ENCODE measurements around the gene PRAMEF10. TPM values are rescaled to one million over a fixed set of nuclear protein-coding genes. Genes with fewer than 3 reads are reported as not detected.
"Not testable (repeated sequence)": the region's sequence is repeated elsewhere in the genome, so short reads cannot be mapped to it uniquely, and the experiment has no call there.

The PRAMEF10 gene, protein sequence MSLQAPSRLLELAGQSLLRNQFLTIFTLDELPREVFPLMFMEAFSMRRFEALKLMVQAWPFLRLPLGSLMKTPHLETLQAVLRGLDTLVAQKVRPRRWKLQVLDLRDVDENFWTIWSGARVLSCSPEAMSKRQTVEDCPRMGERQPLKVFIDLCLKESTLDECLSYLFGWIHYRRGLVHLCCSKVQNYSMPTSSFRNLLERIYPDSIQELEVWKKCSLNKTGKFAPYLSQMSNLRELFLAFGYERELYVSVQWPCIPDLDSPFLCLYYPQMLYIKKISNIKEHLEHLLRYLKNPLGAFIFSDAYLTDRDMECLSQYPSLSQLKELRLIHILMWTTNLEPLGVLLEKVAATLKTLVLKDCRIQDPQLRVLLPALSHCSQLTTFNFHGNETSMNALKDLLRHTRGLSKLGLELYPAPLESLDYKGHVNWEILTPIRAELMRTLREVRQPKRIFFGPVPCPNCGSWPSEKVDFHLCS
- not detected for total RNA-seq

DNA sequence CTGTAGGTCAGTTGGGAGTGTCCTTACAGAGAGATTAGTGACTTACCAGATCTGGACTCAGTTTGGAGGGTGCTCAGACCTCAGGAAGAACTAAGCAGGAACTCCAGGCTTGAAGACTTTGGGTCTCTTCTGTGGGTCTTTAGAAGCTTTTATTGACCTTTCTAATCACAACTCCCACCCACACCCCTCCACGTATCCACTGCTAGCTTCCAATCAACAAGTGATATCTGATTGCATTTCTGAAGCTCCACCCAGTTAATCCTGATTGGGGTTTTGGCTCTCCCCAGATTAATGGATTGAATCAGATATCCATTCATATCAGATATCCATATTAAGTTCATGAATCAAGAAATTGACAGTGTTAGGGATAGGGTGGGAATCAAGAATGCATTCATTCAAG lies at the start of gene PRAMEF10:
Gene PRAMEF10, minus strand, starts transcription at position 101 of the 400 bp plus-strand sequence. CDS start 2,423 bp downstream, outside the sequence.
- H3K36me3 ChIP-seq; H3K9me3 ChIP-seq; H3K27me3 ChIP-seq; DNase-seq; H3K27ac ChIP-seq; H3K4me3 ChIP-seq; intact Hi-C loops (cut with DNase I; ENCODE audit: low total_unique reads); H3K4me1 ChIP-seq; in situ Hi-C loops (cut with MboI; ENCODE audit: low pct_ligation_motif_present in 1 of 4, low pct_unique_long_range_greater_than_20kb in 1 of 4, low sequenced_read_pairs in 3 of 4): not testable (repeated sequence)
- WGBS, 2 donors (ENCODE audit: low coverage in 1 of 2): no CpG with 5 or more reads among the region's 1 CpG

DNA sequence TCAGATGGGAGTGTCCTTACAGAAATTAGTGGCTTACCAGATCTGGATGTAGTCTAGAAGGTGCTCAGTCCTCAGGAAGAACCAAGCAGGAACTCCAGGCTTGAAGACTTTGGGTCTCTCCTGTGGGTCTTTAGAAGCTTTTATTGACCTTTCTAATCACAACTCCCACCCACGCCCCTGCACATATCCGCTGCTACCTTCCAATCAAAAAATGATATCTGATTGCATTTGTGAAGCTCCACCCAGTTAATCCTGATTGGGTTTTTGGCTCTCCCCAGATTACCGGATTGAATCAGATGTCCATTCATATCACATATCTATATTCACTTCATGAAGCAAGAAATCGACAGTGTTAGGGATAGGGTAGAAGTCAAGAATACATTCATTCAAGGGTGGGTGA lies 49.4 kb upstream of the PRAMEF10 start, which contains the start of gene PRAMEF6:
Gene PRAMEF6, minus strand, starts transcription at position 101 of the 400 bp plus-strand sequence. CDS start 5,062 bp downstream, outside the sequence.
- intact Hi-C loops (cut with DNase I; ENCODE audit: low total_unique reads); H3K9me3 ChIP-seq; DNase-seq; H3K36me3 ChIP-seq; in situ Hi-C loops (cut with MboI; ENCODE audit: low pct_ligation_motif_present in 1 of 4, low pct_unique_long_range_greater_than_20kb in 1 of 4, low sequenced_read_pairs in 3 of 4); H3K27ac ChIP-seq; H3K4me3 ChIP-seq; H3K4me1 ChIP-seq; H3K27me3 ChIP-seq: not testable (repeated sequence)
- WGBS, 2 donors (ENCODE audit: low coverage in 1 of 2): 98% methylated on average over 4 of the region's 4 CpGs; no CpG with 5 or more reads in 1 of the 2 donors

DNA sequence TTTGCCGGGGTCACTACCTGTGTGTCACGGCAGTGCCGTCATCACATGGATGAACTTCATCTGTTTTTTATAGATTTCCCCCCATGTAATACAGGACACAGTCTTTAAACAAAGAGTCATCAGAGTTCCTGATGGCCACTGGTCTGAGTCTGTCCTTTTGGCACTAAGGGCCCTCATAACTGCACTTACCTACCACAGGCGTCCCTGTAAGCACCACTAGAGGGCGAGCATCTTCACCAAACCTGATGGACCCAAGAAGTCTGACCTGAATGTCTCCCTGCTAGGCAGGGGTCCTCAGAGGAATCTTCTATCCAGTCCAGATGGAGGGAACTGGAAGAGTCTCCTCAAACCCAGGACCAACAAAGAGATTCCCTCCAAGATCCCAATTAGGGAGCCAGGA lies 26.3 kb upstream of the PRAMEF10 start:
- H3K27me3 ChIP-seq: not testable (repeated sequence)

DNA sequence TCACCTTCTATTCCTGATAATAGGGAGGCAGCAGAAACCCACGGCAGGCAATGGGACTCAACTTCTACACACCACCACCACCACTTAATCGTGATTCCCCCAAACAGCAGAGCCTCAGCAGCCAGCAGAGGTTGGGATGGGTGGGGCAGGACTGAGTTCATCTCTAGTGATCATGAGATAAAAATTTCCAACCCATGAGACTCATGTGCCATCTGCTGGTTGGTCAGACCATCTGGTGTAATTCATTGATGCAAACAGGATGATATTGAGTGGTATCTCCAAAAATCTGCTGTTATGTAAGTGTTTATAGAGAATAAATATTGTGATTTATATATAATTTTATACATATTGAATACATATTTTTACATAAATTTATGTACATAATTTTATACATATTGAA lies 23.7 kb upstream of the PRAMEF10 start:
- H3K36me3 ChIP-seq; H3K4me3 ChIP-seq; H3K4me1 ChIP-seq; in situ Hi-C loops (cut with MboI; ENCODE audit: low pct_ligation_motif_present in 1 of 4, low pct_unique_long_range_greater_than_20kb in 1 of 4, low sequenced_read_pairs in 3 of 4); H3K27me3 ChIP-seq; DNase-seq; intact Hi-C loops (cut with DNase I; ENCODE audit: low total_unique reads); H3K9me3 ChIP-seq; H3K27ac ChIP-seq: not testable (repeated sequence)
- 71% methylated on average over 2 of the region's 2 CpGs; no CpG with 5 or more reads in 1 of the 2 donors for WGBS, 2 donors (ENCODE audit: low coverage in 1 of 2)

More for the DNA sequence above, 26.3 kb upstream of the PRAMEF10 start:
- H3K27ac ChIP-seq; H3K4me1 ChIP-seq; H3K36me3 ChIP-seq; H3K4me3 ChIP-seq; H3K9me3 ChIP-seq; in situ Hi-C loops (cut with MboI; ENCODE audit: low pct_ligation_motif_present in 1 of 4, low pct_unique_long_range_greater_than_20kb in 1 of 4, low sequenced_read_pairs in 3 of 4); intact Hi-C loops (cut with DNase I; ENCODE audit: low total_unique reads); DNase-seq: not testable (repeated sequence)
- WGBS, 2 donors (ENCODE audit: low coverage in 1 of 2): no CpG with 5 or more reads among the region's 5 CpGs

DNA sequence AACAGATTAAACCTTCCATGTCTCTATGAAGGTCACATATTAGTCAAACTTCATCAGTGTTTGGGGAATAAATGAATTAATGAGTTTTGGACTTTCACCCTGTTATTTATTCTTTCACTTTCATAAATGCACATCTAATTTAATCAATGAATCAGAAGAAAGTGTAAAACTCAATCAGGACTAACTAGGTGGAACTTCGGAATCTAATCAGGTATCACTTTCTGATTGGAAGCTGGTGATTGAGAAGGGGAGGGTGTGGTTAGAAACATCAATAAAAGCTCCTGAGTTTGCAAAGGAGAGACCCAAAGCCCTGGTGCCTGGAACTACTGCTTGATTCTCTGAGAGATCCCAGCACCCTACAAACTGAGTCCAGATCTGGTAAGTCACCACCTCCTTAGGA lies 18.2 kb upstream of the PRAMEF10 start, which contains the start of gene PRAMEF7:
Gene PRAMEF7, plus strand, starts transcription at position 301 of the 400 bp plus-strand sequence. CDS start 1,083 bp downstream, outside the sequence.
- intact Hi-C loops (cut with DNase I; ENCODE audit: low total_unique reads); H3K27me3 ChIP-seq; H3K36me3 ChIP-seq; H3K9me3 ChIP-seq; in situ Hi-C loops (cut with MboI; ENCODE audit: low pct_ligation_motif_present in 1 of 4, low pct_unique_long_range_greater_than_20kb in 1 of 4, low sequenced_read_pairs in 3 of 4); H3K27ac ChIP-seq; H3K4me3 ChIP-seq; H3K4me1 ChIP-seq; DNase-seq: not testable (repeated sequence)
- WGBS, 2 donors (ENCODE audit: low coverage in 1 of 2): no CpG with 5 or more reads among the region's 1 CpG

DNA sequence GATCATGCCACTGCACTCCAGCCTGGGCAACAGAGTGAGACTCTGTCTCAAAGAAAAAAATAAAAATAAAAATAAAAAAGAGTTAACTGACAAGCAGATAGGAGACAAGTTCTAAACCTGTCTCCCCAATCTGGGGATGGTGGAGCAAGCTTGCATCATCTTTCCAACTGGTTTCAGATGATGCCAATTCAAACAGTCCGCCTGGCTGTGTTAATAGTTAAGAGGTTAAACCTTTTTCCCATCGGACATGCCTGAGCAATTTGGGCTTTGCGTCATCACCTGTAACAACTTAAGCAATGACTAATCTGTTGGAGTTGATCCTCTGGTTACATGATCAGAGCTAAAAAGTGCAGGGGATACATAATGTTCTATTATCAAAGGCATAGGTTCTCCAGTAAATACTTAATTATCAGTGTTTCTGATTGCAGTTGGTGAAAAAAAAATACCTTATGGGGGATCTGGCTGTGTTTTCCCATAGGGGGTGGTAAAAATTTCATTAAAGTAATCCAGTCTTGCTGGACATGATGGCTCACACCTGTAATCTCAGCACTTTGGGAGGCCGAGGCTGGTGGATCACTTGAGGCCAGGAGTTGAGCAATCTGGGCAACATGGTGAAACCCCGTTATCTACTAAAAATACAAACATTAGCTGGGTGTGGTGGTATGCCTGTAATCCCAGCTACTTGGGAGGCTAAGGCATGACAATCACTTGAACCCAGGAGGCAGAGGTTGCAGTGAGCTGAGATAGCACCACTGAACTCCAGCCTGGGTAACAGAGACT lies 5.9 kb upstream of the PRAMEF10 start:
- H3K27ac ChIP-seq; H3K27me3 ChIP-seq; intact Hi-C loops (cut with DNase I; ENCODE audit: low total_unique reads); H3K4me3 ChIP-seq; DNase-seq; in situ Hi-C loops (cut with MboI; ENCODE audit: low pct_ligation_motif_present in 1 of 4, low pct_unique_long_range_greater_than_20kb in 1 of 4, low sequenced_read_pairs in 3 of 4); H3K36me3 ChIP-seq; H3K4me1 ChIP-seq; H3K9me3 ChIP-seq: not testable (repeated sequence)
- WGBS, 2 donors (ENCODE audit: low coverage in 1 of 2): 50% methylated on average over 2 of the region's 5 CpGs; no CpG with 5 or more reads in 1 of the 2 donors

DNA sequence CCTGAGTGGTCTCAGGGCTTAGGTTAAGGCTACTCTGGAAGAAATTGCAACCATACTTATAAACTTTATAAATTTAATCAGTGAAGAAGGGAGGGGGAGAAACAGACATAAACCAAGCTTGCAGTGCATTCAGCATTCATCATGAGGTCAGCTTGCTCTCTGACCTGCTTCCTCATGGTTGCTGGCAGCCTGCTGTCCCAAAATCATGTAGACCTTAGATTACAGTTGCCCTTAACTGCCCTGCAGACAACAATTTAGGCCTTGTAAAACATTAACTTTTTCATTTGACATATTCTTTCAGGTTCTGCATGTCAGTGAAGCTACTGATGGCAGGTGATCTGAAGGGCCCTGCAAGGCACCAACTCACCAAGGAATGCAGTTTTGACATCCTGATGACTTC lies 1.1 kb upstream of the PRAMEF10 start:
- H3K36me3 ChIP-seq; H3K4me3 ChIP-seq; DNase-seq; in situ Hi-C loops (cut with MboI; ENCODE audit: low pct_ligation_motif_present in 1 of 4, low pct_unique_long_range_greater_than_20kb in 1 of 4, low sequenced_read_pairs in 3 of 4); H3K4me1 ChIP-seq; H3K27ac ChIP-seq; intact Hi-C loops (cut with DNase I; ENCODE audit: low total_unique reads); H3K27me3 ChIP-seq; H3K9me3 ChIP-seq: not testable (repeated sequence)

DNA sequence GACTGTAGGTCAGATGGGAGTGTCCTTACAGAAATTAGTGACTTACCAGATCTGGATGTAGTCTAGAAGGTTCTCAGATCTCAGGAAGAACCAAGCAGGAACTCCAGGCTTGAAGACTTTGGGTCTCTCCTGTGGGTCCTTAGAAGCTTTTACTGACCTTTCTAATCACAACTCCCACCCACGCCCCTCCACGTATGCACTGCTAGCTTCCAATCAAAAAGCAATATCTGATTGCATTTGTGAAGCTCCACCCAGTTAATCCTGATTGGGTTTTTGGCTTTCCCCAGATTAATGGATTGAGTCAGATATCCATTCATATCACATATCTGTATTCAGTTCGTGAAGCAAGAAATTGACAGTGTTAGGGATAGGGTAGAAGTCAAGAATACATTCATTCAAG lies 12.0 kb downstream of the PRAMEF10 start, which contains the start of gene PRAMEF4:
Gene PRAMEF4, minus strand, starts transcription at position 101 of the 400 bp plus-strand sequence. CDS start 2,807 bp downstream, outside the sequence.
- WGBS, 2 donors (ENCODE audit: low coverage in 1 of 2): 71% methylated on average over 3 of the region's 3 CpGs; no CpG with 5 or more reads in 1 of the 2 donors
- intact Hi-C loops (cut with DNase I; ENCODE audit: low total_unique reads): not testable (repeated sequence)

DNA sequence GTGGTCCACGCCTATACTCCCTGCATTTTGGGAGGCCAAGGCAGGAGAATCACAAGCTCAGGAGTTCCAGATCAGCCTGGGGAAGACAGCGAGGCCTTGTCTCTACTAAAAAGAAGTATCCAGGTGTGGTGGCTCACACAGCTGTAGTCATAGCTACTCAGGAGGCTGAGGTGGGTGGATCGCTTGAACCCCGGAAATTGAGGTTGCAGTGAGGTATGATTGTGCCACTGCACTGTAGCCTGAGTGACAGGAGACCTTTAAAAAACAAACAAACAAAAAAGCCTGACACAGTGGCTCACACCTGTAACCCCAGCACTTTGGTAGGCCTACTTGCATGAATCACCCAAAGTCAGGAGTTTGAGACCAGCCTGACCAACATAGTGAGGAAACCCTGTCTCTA lies 19.6 kb downstream of the PRAMEF10 start:
- H3K27ac ChIP-seq; H3K36me3 ChIP-seq; H3K27me3 ChIP-seq; H3K4me3 ChIP-seq; H3K4me1 ChIP-seq; intact Hi-C loops (cut with DNase I; ENCODE audit: low total_unique reads); H3K9me3 ChIP-seq; DNase-seq; in situ Hi-C loops (cut with MboI; ENCODE audit: low pct_ligation_motif_present in 1 of 4, low pct_unique_long_range_greater_than_20kb in 1 of 4, low sequenced_read_pairs in 3 of 4): not testable (repeated sequence)
- 89% methylated on average over 3 of the region's 4 CpGs; no CpG with 5 or more reads in 1 of the 2 donors for WGBS, 2 donors (ENCODE audit: low coverage in 1 of 2)

More for the DNA sequence above, 12.0 kb downstream of the PRAMEF10 start, which contains the start of gene PRAMEF4:
- DNase-seq; H3K4me1 ChIP-seq; H3K36me3 ChIP-seq; in situ Hi-C loops (cut with MboI; ENCODE audit: low pct_ligation_motif_present in 1 of 4, low pct_unique_long_range_greater_than_20kb in 1 of 4, low sequenced_read_pairs in 3 of 4); H3K4me3 ChIP-seq; H3K27me3 ChIP-seq; H3K27ac ChIP-seq; H3K9me3 ChIP-seq: not testable (repeated sequence)

DNA sequence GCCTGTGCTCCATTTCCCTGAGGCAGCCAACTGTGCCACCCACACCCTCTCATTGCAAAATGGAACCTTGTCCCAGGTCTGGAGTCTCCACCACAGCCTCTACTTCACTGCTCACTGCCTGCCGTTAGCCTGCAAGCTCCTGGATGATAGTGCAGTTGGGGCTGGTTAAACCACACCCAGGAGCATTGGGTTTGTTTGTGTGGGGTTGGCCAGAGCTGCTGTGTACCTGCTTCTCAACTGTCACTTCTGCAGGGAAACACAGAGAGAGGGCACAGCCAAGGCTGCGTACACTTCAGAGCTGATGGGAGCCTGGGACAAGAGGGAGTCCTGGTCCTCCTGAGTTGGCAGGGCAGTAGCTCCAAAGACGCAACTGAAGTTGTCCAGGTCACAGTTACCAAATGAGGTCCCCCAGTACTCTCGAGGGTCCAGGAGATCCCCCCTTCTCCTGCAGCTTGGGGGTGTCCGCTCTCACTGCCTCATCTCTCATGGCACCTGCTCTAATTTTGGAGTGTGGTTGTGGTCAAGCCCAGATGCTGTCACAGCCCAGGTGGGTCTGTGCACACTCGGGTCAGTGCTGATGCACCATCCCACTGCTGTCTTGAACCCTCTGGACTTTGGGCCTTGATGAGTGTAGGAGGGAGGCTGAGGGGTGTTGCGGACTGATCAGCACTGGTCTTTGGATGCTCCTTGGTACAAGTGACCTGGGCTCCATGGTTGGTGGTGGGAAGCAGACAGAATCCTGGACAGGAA lies 34.8 kb downstream of the PRAMEF10 start:
- DNase-seq; H3K4me3 ChIP-seq; H3K9me3 ChIP-seq; in situ Hi-C loops (cut with MboI; ENCODE audit: low pct_ligation_motif_present in 1 of 4, low pct_unique_long_range_greater_than_20kb in 1 of 4, low sequenced_read_pairs in 3 of 4); H3K4me1 ChIP-seq; H3K27me3 ChIP-seq; H3K27ac ChIP-seq; intact Hi-C loops (cut with DNase I; ENCODE audit: low total_unique reads); H3K36me3 ChIP-seq: not testable (repeated sequence)
- WGBS, 2 donors (ENCODE audit: low coverage in 1 of 2): 67% methylated on average over 2 of the region's 7 CpGs; no CpG with 5 or more reads in 1 of the 2 donors
